SK-N-SH (cell line): ENCODE measurements around the gene BCR. TPM values are rescaled to one million over a fixed set of nuclear protein-coding genes. Genes with fewer than 3 reads are reported as not detected.

ENCODE experiments used
- CTCF ChIA-PET: fragments of 300-600, 350-600 bp; formaldehyde crosslinking; extraction: SDS; loops from one replicate; lab custom pipeline; 2021; lab: Yijun Ruan, JAX
- POLR2A ChIA-PET: fragments of 350-600 bp; sonication (Branson Sonifier 250); formaldehyde crosslinking; extraction: SDS; loops from one replicate; lab custom pipeline; 2020; ENCODE audit warnings: antibody characterized with exemption, inconsistent platforms; lab: Yijun Ruan, JAX
- DNase-seq: peaks from one replicate; pipeline ENCODE4 v3.0.0; 2012
- H2AFZ ChIP-seq: fragments of 200-600 bp; sonication (generic); 2 replicates; pipeline ENCODE4 v1.8.1; 2016; ENCODE audit warnings: antibody characterized with exemption, mild to moderate bottlenecking, low read depth
- H3F3A ChIP-seq: fragments of 200-600 bp; sonication (generic); replicated peaks from 2 replicates; pipeline ENCODE3; 2016; ENCODE audit warnings: antibody characterized with exemption, mild to moderate bottlenecking; ENCODE audit not compliant: insufficient read depth
- H3K27ac ChIP-seq, 2 experiments: fragments of 200-500 bp in 1 of 2; fragments of 200-600 bp in 1 of 2; sonication (Bioruptor generic) in 1 of 2; sonication (generic), shearing (Covaris generic) in 1 of 2; 2 replicates each; pipeline versions ENCODE4 v1.5.1 to v1.6.1; 2014 to 2016; ENCODE audit warnings: low read depth in 2 of 2, inconsistent platforms in 1 of 2, low read length in 1 of 2, mild to moderate bottlenecking in 1 of 2, mixed read lengths in 1 of 2
- H3K27me3 ChIP-seq: fragments of 200-600 bp; sonication (generic), shearing (Covaris generic); 2 replicates; pipeline ENCODE4 v1.6.1; 2016; ENCODE audit warnings: mixed run types; ENCODE audit not compliant: insufficient read depth
- H3K36me3 ChIP-seq, 2 experiments: fragments of 200-500 bp in 1 of 2; fragments of 200-600 bp in 1 of 2; sonication (Bioruptor generic) in 1 of 2; sonication (generic) in 1 of 2; replicated peaks in 1 of 2; 2 replicates each; pipeline versions ENCODE3 to v1.5.1; 2014 to 2016; ENCODE audit warnings: low read length in 1 of 2, mild to moderate bottlenecking in 1 of 2; ENCODE audit not compliant: insufficient read depth in 2 of 2, control insufficient read depth in 1 of 2
- H3K4me1 ChIP-seq, 2 experiments: fragments of 200-500 bp in 1 of 2; fragments of 200-600 bp in 1 of 2; sonication (Bioruptor generic) in 1 of 2; sonication (generic), shearing (Covaris generic) in 1 of 2; 2 replicates each; pipeline versions ENCODE4 v1.5.1 to v1.6.1; 2014 to 2016; ENCODE audit warnings: low read depth in 1 of 2, low read length in 1 of 2, mixed run types in 1 of 2; ENCODE audit not compliant: insufficient read depth in 2 of 2, control insufficient read depth in 1 of 2
- H3K4me2 ChIP-seq: fragments of 200-600 bp; sonication (generic), shearing (Covaris generic); 2 replicates; pipeline ENCODE4 v1.6.1; 2017; ENCODE audit warnings: mixed run types
- H3K4me3 ChIP-seq, 2 experiments: fragments of 200-500 bp in 1 of 2; fragments of 200-600 bp in 1 of 2; sonication (Bioruptor generic) in 1 of 2; sonication (generic), shearing (Covaris generic) in 1 of 2; 2 replicates each; pipeline versions ENCODE4 v1.5.1 to v1.8.1; 2014 to 2016; ENCODE audit warnings: low read depth in 2 of 2, inconsistent platforms in 1 of 2, low read length in 1 of 2, mild to moderate bottlenecking in 1 of 2, mixed read lengths in 1 of 2, moderate library complexity in 1 of 2
- H3K79me2 ChIP-seq: fragments of 200-600 bp; sonication (generic); 2 replicates; pipeline ENCODE4 v1.8.1; 2017; ENCODE audit warnings: mild to moderate bottlenecking; ENCODE audit not compliant: insufficient read depth
- H3K9ac ChIP-seq: fragments of 200-600 bp; sonication (generic); 2 replicates; pipeline ENCODE4 v1.6.1; 2017; ENCODE audit warnings: mixed run types
- H3K9me2 ChIP-seq: fragments of 200-600 bp; sonication (generic); 2 replicates; pipeline ENCODE4 v1.6.1; 2017; ENCODE audit warnings: mixed run types
- H3K9me3 ChIP-seq: fragments of 200-600 bp; sonication (generic); 2 replicates; pipeline ENCODE4 v1.6.1; 2017; ENCODE audit warnings: mixed run types, mild to moderate bottlenecking, moderate library complexity
- H4K20me1 ChIP-seq: fragments of 200-600 bp; sonication (generic); 2 replicates; pipeline ENCODE4 v1.6.1; 2017; ENCODE audit warnings: mild to moderate bottlenecking, mixed run types; ENCODE audit not compliant: insufficient read depth
- EP300 ChIP-seq, 2 experiments: IDR thresholded peaks; 2 replicates each; pipeline versions ENCODE4 v1.4.0 to v1.6.1; 2012; ENCODE audit warnings: borderline replicate concordance in 1 of 2, low read depth in 1 of 2, low read length in 1 of 2
- FOXM1 ChIP-seq: IDR thresholded peaks from 2 replicates; pipeline ENCODE4 v1.4.0; 2012; ENCODE audit warnings: low read depth, mild to moderate bottlenecking
- GABPA ChIP-seq: IDR thresholded peaks from 2 replicates; pipeline ENCODE4 v1.4.0; 2012; ENCODE audit warnings: low read depth, mild to moderate bottlenecking
- JUND ChIP-seq: IDR thresholded peaks from 2 replicates; pipeline ENCODE4 v1.4.0; 2012
- RAD21 ChIP-seq: IDR thresholded peaks from 2 replicates; pipeline ENCODE4 v1.6.1; 2012; ENCODE audit warnings: mild to moderate bottlenecking, low read length
- RCOR1 ChIP-seq: fragments of 150-350 bp; IDR thresholded peaks from 2 replicates; pipeline ENCODE4 v1.6.1; 2017; ENCODE audit warnings: antibody characterized with exemption, low read length
- RXRA ChIP-seq: IDR thresholded peaks from 2 replicates; pipeline ENCODE4 v1.4.0; 2012; ENCODE audit warnings: low read depth, mild to moderate bottlenecking, borderline replicate concordance
- SIN3A ChIP-seq: IDR thresholded peaks from 2 replicates; pipeline ENCODE4 v1.6.1; 2012; ENCODE audit warnings: low read depth, mild to moderate bottlenecking, low read length, moderate library complexity, borderline replicate concordance
- TAF1 ChIP-seq: IDR thresholded peaks from 2 replicates; pipeline ENCODE4 v1.6.1; 2012; ENCODE audit warnings: low read depth, mild to moderate bottlenecking, low read length, moderate library complexity, borderline replicate concordance
- WGBS: methylation state at CpG from one replicate; pipeline ENCODE4 v1.1.6; 2017; ENCODE audit warnings: low lambda C conversion rate; 5-methylcytosine and 5-hydroxymethylcytosine counted together
- polyA plus RNA-seq, 3 experiments: library from polyadenylated mRNA; depleted of rRNA; stranded (reverse); fragments of >200 nt; gene quantifications; 2 replicates each; pipeline ENCODE4 v1.2.3, GENCODE V29; 2012
- TF ChIP-seq, protein P1 (sequence below): IDR thresholded peaks from 2 replicates; pipeline ENCODE4 v1.4.0; 2012; ENCODE audit warnings: low read depth, borderline replicate concordance
- TF ChIP-seq, protein P2 (sequence below): IDR thresholded peaks from 2 replicates; pipeline ENCODE4 v1.4.0; 2012; ENCODE audit warnings: low read depth
- TF ChIP-seq, protein P3 (sequence below): fragments of 150-350 bp; IDR thresholded peaks from 2 replicates; pipeline ENCODE4 v1.6.1; 2017; ENCODE audit warnings: antibody characterized with exemption, low read length, low read depth, borderline replicate concordance

BCR gene
- polyA plus RNA-seq, 1 of the 3 experiments (the other 2 are of a cell fraction), result 50.9 TPM

DNA sequence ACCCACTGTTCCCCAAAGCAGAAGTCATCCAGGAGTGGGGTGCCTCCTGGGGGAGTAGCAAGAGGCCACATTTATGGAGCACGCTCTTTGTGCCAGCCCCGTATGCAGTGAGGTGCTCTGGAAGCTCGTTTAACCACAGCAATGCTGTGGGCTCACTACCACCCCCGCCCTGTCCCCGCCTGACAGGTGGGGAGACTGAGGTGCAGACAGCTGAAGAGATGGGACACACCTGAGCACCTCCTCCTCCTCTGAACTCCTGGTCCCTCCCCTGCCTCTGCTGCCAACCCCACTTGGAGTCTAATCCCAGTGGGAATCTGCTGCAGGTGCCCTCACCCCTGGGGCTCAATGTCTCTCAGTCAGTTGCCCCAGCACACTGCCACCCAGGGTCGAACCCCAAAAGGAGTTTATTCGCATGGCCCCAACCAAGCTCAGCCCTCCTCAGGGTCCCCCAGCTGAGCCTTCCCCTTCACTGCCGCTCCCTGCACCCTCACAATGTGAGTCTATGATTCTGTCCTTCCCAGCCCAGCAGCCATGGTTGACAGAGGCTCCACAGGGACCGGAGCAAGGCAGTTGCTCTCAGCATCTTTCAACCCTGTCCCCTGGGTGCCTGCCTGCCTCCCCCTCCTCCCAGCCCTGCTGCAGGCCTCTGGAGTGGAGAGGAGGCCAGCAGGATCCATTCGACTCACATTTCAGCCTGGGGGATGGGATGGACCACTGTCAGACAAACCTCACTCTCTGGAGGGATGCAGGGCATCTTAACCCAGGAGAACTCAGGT is 13.3 kb upstream of the BCR start:
- Histone ChIP-seq H3K27ac (no peak overlapping the region), H3K27me3 (no peaks in the 10 kb centered on the region), H3F3A (no peaks in the 10 kb centered on the region), H3K4me2 (no peak overlapping the region), H3K4me1 (peaks cover 0 to 14% of the 10 kb centered on the region in 2 experiments; a peak in 1 of 4 replicates), H2AFZ (no peak overlapping the region), H3K79me2 (no peaks in the 10 kb centered on the region), H3K9me2 (no peaks in the 10 kb centered on the region), H3K4me3 (no peak overlapping the region), H3K9ac (no peak overlapping the region), H3K9me3 (no peaks in the 10 kb centered on the region), H4K20me1 (no peaks in the 10 kb centered on the region), H3K36me3 (no peaks in the 10 kb centered on the region)
- no peak for DNase-seq
- ChIA-PET POLR2A (no interaction called here), CTCF (interaction anchor here (0.9 to 21.1 kb wide), 4 partner anchors 13 to 620 kb away, joined by 3 to 587 read pairs (median 3); partner anchors contain the start of genes BCR and SMARCB1)
- TF ChIP-seq RAD21 (no peak), JUND (no peak)
- 72% methylated on average over 5 of the region's 10 CpGs for WGBS

DNA sequence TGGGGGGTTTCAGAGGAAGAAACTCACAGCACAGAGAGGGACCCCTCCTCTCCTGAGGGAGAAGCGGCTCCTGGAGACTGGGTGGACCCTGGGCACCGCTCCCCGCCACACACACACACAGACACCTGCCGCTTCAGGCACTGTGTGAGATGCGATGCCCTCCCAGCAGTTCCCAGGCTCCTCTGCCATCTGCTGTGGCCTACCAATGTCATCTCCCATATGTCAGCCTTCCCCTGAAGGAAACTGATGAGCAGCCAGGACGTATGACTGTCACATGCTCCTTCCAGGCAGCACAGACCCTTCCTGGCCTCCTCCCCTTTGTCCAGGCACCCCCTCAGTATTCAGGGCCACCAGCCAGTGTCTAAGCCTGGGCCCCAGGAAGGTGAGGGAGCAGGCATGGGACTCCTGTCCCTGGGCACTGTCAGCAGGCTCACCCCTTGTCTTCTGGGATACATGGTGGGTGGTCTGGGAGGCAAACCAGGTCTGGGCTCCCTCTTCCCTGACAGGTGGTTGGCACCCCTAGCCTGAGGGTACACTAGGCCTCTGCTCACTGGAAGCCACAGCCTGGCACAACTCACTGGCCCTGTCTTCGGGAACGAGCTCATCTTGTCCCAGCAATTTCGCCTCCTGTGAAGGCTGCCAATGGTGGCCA is 11.8 kb upstream of the BCR start:
- WGBS, result 57% methylated on average over 3 of the region's 9 CpGs
- H3K9me3 ChIP-seq, result no peaks in the 10 kb centered on the region
- no peaks in the 10 kb centered on the region for H3F3A ChIP-seq
- no peaks in the 10 kb centered on the region for H4K20me1 ChIP-seq
- H3K27me3 ChIP-seq, result no peaks in the 10 kb centered on the region
- H3K79me2 ChIP-seq, result no peaks in the 10 kb centered on the region
- H3K27ac ChIP-seq, result no peak overlapping the region
- no peak overlapping the region for H3K9ac ChIP-seq
- H3K9me2 ChIP-seq, result no peaks in the 10 kb centered on the region
- TF ChIP-seq GABPA (no peak), RAD21 (no peak), SIN3A (no peak), EP300 (IDR thresholded peaks at IDR 0.05; ENCODE audit: borderline replicate concordance in 1 of 2, low read depth in 1 of 2, low read length in 1 of 2) (no peak), RXRA (no peak), TAF1 (no peak), RCOR1 (no peak), FOXM1 (no peak)
- TF ChIP-seq, protein P1, sequence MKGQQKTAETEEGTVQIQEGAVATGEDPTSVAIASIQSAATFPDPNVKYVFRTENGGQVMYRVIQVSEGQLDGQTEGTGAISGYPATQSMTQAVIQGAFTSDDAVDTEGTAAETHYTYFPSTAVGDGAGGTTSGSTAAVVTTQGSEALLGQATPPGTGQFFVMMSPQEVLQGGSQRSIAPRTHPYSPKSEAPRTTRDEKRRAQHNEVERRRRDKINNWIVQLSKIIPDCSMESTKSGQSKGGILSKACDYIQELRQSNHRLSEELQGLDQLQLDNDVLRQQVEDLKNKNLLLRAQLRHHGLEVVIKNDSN, result no peak
- TF ChIP-seq, protein P2, sequence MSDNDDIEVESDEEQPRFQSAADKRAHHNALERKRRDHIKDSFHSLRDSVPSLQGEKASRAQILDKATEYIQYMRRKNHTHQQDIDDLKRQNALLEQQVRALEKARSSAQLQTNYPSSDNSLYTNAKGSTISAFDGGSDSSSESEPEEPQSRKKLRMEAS, result no peak
- TF ChIP-seq, protein P3, sequence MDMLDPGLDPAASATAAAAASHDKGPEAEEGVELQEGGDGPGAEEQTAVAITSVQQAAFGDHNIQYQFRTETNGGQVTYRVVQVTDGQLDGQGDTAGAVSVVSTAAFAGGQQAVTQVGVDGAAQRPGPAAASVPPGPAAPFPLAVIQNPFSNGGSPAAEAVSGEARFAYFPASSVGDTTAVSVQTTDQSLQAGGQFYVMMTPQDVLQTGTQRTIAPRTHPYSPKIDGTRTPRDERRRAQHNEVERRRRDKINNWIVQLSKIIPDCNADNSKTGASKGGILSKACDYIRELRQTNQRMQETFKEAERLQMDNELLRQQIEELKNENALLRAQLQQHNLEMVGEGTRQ, result no peak
- no peak overlapping the region for H2AFZ ChIP-seq
- no peaks in the 10 kb centered on the region for H3K36me3 ChIP-seq
- no peak overlapping the region for H3K4me3 ChIP-seq
- POLR2A ChIA-PET, result no interaction called here
- H3K4me1 ChIP-seq, result peaks cover 0 to 14% of the 10 kb centered on the region in 2 experiments; a peak in 1 of 4 replicates
- CTCF ChIA-PET, result interaction anchor here (0.9 to 21.1 kb wide), 6 partner anchors 9 to 618 kb away, joined by 3 to 587 read pairs (median 6); partner anchors contain the start of genes BCR and SMARCB1
- DNase-seq, result no peak
- H3K4me2 ChIP-seq, result no peak overlapping the region
